Caco-2 (cell line): ENCODE data around the gene PTP4A1. TPM values are rescaled to one million over a fixed set of nuclear protein-coding genes. Genes with fewer than 3 reads are reported as not detected.

Experiments used
- BruUV-seq: library from RNA; stranded (reverse); fragments of 400-500 nt; replicated peaks from 2 replicates; lab custom pipeline; 2021; lab: Mats Ljungman, UMichigan
- CTCF ChIA-PET: fragments of 300-600 bp; sonication (Branson Sonifier 250); formaldehyde crosslinking; loops from one replicate; lab custom pipeline; 2022; ENCODE audit warnings: antibody characterized with exemption; lab: Charles Lee
- POLR2A ChIA-PET: fragments of 300-600 bp; sonication (Branson Sonifier 250); formaldehyde crosslinking; loops from one replicate; lab custom pipeline; 2022; ENCODE audit warnings: antibody characterized with exemption; lab: Charles Lee
- DNase-seq, 2 experiments: peaks; one replicate each; pipeline versions ENCODE4 v3.0.0 to v3.0.0-alpha.2; 2020 to 2022
- H3K27me3 ChIP-seq: replicated peaks from 2 replicates; pipeline ENCODE4 v1.6.0; 2011; ENCODE audit warnings: low read length; ENCODE audit not compliant: control insufficient read depth, insufficient read depth
- H3K36me3 ChIP-seq: 2 replicates; pipeline ENCODE4 v1.5.1; 2011; ENCODE audit warnings: low read length; ENCODE audit not compliant: control insufficient read depth, insufficient read depth
- H3K4me1 ChIP-seq: fragments of 250-450 bp; sonication (Bioruptor Pico); 2 replicates; pipeline ENCODE4 v1.5.1; 2020; ENCODE audit warnings: mild to moderate bottlenecking
- H3K4me3 ChIP-seq: 2 replicates; pipeline ENCODE4 v1.5.1; 2011; ENCODE audit warnings: low read depth, mild to moderate bottlenecking, control low read depth, low read length
- H3K9me3 ChIP-seq: fragments of 250-450 bp; sonication (Bioruptor Pico); 2 replicates; pipeline ENCODE4 v1.5.1; 2020; ENCODE audit warnings: mild to moderate bottlenecking, moderate library complexity
- H3K27ac Mint-ChIP-seq: one replicate; pipeline ENCODE4 v1.8.0; 2022; ENCODE audit warnings: mixed read lengths; ENCODE audit not compliant: unreplicated experiment
- H3K27me3 Mint-ChIP-seq: one replicate; pipeline ENCODE4 v1.8.0; 2022; ENCODE audit warnings: mixed read lengths; ENCODE audit not compliant: insufficient read depth, unreplicated experiment
- H3K36me3 Mint-ChIP-seq: one replicate; pipeline ENCODE4 v1.8.0; 2022; ENCODE audit warnings: mild to moderate bottlenecking, mixed read lengths; ENCODE audit not compliant: insufficient read depth, unreplicated experiment
- H3K4me1 Mint-ChIP-seq: one replicate; pipeline ENCODE4 v1.8.0; 2022; ENCODE audit warnings: low read depth, mixed read lengths; ENCODE audit not compliant: unreplicated experiment
- H3K4me3 Mint-ChIP-seq: one replicate; pipeline ENCODE4 v1.8.0; 2022; ENCODE audit warnings: mild to moderate bottlenecking, moderate library complexity, mixed read lengths; ENCODE audit not compliant: unreplicated experiment
- H3K9me3 Mint-ChIP-seq: one replicate; pipeline ENCODE4 v1.8.0; 2022; ENCODE audit warnings: mixed read lengths; ENCODE audit not compliant: unreplicated experiment
- CTCF ChIP-seq, 2 experiments: fragments of 200-600 bp in 1 of 2; IDR thresholded peaks; 1 replicate in 1 of 2; 2 replicates in 1 of 2; pipeline versions ENCODE4 v1.5.1 to v1.8.0; 2011 to 2022; ENCODE audit warnings: antibody characterized with exemption in 1 of 2, control low read depth in 1 of 2, inconsistent platforms in 1 of 2, low read depth in 1 of 2, low read length in 1 of 2, mild to moderate bottlenecking in 1 of 2, moderate library complexity in 1 of 2; ENCODE audit not compliant: insufficient read depth in 1 of 2, severe bottlenecking in 1 of 2, unreplicated experiment in 1 of 2
- intact Hi-C: fragments of 100-400 bp; cut with micrococcal nuclease; formaldehyde crosslinking; loops from one replicate; pipeline ENCODE4 v1.10.0; 2022; ENCODE audit not compliant: unreplicated experiment
- total RNA-seq: library from RNA; stranded (reverse); gene quantifications from 2 replicates; pipeline ENCODE4 v1.2.3, GENCODE V29; 2022

The PTP4A1 gene
- total RNA-seq, 1 experiment from 2014 or later = 129 TPM

DNA sequence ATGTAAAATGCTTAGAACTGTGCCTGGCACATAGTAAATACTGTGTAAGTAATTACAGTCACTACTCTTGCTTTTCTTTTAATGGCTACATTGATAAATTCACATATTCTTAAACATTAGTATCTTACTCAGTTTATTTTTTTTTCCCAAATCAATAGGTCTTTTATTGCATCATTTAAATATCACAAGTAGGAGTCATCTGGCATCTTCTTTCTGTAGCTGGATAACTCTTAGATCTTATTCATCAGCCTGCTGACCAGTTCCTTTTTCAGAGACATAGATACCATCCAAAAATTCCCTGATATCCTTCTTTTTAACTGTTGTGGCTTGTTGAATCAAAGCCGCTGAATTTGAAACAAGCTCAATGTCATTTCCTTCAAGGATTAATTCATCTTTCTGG lies 43.3 kb downstream of the PTP4A1 start:
- Mint-ChIP-seq H3K9me3 (no peaks in the 10 kb centered on the region), H3K36me3 (no peaks in the 10 kb centered on the region), H3K4me3 (no peak overlapping the region), H3K27ac (no peak overlapping the region), H3K27me3 (peaks cover 14% of the 10 kb centered on the region), H3K4me1 (no peaks in the 10 kb centered on the region)
- no peak for TF ChIP-seq CTCF (IDR thresholded peaks at IDR 0.05; ENCODE audit: insufficient read depth in 1 of 2, low read depth in 1 of 2, low read length in 1 of 2, severe bottlenecking in 1 of 2, unreplicated experiment in 1 of 2)
- CTCF ChIA-PET = no interaction called here
- Histone ChIP-seq H3K4me3 (no peak overlapping the region), H3K4me1 (no peaks in the 10 kb centered on the region), H3K9me3 (no peaks in the 10 kb centered on the region), H3K27me3 (no peaks in the 10 kb centered on the region), H3K36me3 (no peaks in the 10 kb centered on the region)
- no peak for DNase-seq
- intact Hi-C loops = no loop called here
- BruUV-seq = no TSS peak
- POLR2A ChIA-PET = no interaction called here

Other genes starting within 250 kb of the PTP4A1 start
- 41.6 and 48.3 TPM in 2 replicates for gene PHF3, start 63.3 kb downstream of the PTP4A1 start, total RNA-seq